GM21825 (cell line): ENCODE measurements around the gene CD99L2.

Experiments
- ATAC-seq: cut with Tn5 transposase; IDR thresholded peaks from one replicate; pipeline ENCODE4 v1.9.1; 2021; ENCODE audit warnings: mild to moderate bottlenecking, moderate library complexity; ENCODE audit not compliant: unreplicated experiment

CD99L2 gene

GRCh38 chrX:150898343-150899190 lies at the start of gene CD99L2:
Gene CD99L2, minus strand, starts transcription at chrX:150898668. Its CDS starts 80 bp downstream, at chrX:150898588.
- ATAC-seq: peak; percentile 91

DNA sequence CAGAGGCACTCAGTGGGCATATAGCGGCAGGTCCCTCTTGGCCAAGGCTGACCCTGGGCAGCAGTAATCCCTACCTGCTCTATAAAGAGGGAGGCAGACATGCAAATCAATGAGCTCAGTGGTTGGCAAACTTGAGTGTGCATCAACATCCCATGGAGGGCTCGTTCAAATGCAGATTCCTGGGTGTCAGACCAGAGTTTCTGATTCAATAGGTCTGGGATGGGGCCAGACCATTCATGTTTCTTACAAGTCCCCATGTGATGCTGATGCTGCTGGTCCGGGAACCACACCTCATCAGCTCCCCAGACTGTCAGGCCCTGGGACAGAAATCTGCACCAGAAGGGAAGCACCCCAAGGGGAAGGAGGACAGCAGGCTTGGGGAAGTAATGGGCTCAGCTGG lies 45.8 kb upstream of the CD99L2 start:
- no peak for ATAC-seq

DNA sequence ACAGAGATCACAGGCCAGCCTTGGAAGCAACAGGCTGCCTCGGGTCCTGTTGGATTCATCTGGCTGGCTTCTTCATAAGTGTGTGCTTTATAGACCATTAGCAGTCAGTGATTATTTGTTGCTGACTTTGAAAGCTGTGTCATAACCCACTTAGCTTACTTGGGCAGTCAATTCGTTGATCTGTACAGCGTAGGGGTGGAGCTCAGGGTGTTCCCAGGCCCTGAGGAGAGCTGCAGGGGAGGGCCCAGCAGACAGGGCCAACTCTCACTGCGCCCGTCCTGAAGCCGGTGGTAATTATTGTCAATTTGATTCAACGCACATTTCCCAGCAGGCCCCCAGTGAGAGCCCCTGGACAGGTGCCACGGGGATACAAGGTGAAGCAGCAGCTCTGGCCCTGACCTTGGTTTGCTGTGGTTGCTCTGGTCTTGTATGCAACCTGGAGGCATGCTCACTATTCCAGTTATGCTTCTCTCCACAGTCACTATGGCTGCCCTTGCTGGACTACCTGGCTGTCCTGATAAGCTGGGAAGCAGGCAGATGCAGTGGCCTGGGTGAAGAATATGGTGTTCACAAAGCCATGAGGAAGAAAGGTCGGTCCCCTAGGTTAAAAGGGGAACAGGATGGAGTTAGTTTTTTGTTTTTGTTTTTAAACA lies 44.6 kb upstream of the CD99L2 start:
- no peak for ATAC-seq

DNA sequence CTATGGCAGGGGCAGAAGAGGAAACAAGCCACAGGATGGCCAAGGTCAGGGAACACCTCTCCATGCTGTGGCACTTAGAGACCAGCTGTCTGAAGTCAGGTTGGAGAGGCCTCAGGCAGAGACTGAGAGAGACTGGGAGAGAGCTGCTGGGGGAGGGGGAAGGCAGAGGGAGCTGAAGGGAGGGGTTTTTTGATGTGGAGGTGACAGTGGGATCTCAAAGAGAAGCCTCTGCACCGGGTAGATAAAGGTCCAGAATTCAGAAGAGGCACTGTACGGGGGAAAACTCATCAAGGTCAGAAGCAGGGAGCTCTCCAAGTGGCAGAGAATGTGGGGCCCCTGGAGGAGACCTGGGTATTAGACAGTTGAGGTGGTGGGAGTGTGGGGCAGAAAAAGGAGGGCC lies 43.1 kb upstream of the CD99L2 start:
- no peak for ATAC-seq

DNA sequence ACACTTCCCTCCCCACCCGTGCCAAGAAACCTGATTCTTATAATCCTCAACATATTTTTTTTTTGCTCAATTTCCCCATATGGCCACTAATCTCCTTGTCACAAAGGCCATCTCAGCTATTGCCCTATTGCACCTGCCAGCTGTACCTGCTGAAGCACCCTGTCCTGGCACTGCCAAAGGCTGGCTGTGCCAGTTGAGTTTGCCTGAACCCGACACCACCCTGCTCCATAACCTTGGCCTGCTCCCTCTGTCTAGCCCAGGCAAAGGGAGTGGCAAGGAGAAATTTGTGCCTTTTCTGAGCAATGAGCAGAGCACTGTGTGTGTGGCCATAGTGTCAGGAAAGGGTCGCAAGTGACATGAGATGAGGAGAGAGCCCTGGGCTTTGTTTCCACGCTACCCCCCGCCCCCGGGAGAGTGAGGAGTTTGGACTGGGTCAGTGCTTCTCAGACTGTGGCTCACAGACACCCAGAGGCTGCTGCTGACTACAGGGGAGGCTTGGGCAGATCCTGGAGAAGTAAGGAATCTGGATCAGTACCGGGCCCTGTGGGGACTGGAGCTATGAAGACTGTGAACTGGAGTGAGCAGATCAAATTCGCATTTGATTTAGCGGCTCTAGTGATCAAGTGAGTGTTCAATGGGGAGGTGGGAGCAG lies 42.5 kb upstream of the CD99L2 start:
- ATAC-seq: no peak

DNA sequence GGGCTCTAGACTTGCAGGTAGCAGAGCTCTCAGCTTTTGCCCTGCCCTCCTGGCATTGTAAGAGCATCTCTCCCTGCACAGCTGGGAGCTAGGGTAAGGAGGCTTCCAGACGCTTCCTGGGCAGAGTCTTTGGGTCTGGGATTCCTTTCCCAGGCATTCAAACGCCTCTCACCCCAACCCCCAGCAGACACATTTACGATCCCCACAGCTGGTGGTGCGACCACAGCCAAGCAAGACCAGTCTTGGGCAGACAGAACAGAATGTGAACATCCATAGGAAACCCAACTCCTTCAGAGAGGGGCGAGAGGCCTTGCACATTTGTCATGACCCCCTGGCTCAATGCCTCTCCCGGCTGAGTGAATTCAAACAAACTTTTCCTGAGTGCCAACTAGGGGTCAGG lies 38.1 kb upstream of the CD99L2 start:
- ATAC-seq: no peak

GRCh38 chrX:150935467-150935866 lies 37.0 kb upstream of the CD99L2 start:
- no peak for ATAC-seq

- no peak for ATAC-seq
Measured at GRCh38 chrX:150934453-150934852, 36.0 kb upstream of the CD99L2 start.

GRCh38 chrX:150933945-150934350 lies 35.5 kb upstream of the CD99L2 start:
- no peak for ATAC-seq

GRCh38 chrX:150929058-150929457 lies 30.6 kb upstream of the CD99L2 start:
- ATAC-seq: no peak

DNA sequence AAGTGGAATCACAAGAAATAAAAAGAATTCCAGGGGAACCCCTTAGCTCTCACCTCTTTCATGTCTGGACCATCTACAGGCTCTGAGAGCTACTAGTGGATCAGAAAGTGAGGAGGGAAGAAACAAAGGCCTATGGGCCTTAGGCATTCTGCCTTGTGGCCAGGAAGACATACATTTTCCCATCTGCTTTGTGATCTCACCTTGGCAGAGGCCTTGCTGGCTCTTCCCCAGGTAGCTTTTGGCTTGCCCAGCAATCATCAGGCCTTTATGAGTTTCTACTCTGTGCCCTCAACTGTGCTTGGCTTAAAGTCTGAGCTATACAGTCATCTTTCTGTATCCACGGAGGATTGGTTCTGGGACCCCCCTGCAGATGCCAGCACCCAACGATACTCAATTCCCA lies 28.3 kb upstream of the CD99L2 start:
- no peak for ATAC-seq

DNA sequence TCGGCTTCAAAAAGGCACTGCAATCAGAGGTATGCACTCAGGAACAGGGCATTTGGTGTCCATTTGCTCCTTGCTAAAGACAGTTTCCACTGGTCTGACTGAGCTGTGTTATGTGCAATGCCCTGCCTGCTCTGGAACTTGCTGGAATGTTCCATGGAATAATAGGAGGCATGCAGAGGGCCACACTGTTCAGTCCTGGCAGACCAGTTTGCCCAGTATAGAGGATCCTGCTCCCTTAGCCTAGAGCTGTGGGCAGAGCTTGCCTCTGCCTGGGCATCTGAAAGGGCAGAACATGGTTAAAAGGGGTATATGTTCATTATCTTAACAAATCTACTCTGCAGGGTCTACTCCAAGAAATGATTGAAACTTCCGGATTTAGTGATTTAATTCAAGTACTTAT lies 27.8 kb upstream of the CD99L2 start:
- ATAC-seq: no peak

GRCh38 chrX:150919401-150919800 lies 20.9 kb upstream of the CD99L2 start:
- no peak for ATAC-seq

- no peak for ATAC-seq
Measured at GRCh38 chrX:150913511-150913910, 15.0 kb upstream of the CD99L2 start.

DNA sequence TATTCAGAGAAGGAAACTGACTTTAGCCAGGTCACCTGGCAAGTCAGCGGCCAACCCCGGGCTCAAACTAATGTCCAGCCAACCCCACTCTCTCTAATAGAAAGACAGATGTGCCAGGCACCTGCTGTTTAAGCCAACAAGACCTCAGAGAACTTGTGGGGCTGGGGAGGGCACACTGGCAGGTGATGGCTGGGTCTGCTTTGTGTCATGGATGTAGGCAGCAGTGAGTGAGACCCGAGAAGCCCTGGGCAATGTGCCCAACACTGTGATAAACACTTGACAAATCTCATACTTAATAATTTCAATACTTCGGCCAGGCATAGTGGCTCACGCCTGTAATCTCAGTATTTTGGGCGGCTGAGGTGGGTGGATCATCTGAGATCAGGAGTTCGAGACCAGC lies 9.0 kb upstream of the CD99L2 start:
- ATAC-seq: no peak

- ATAC-seq: no peak
Measured at GRCh38 chrX:150906694-150907093, 8.2 kb upstream of the CD99L2 start.

GRCh38 chrX:150905293-150905692 lies 6.8 kb upstream of the CD99L2 start:
- no peak for ATAC-seq

- ATAC-seq: no peak
Measured at GRCh38 chrX:150903110-150903508, 4.6 kb upstream of the CD99L2 start.

GRCh38 chrX:150902434-150903109 lies 4.1 kb upstream of the CD99L2 start:
- ATAC-seq: no peak

DNA sequence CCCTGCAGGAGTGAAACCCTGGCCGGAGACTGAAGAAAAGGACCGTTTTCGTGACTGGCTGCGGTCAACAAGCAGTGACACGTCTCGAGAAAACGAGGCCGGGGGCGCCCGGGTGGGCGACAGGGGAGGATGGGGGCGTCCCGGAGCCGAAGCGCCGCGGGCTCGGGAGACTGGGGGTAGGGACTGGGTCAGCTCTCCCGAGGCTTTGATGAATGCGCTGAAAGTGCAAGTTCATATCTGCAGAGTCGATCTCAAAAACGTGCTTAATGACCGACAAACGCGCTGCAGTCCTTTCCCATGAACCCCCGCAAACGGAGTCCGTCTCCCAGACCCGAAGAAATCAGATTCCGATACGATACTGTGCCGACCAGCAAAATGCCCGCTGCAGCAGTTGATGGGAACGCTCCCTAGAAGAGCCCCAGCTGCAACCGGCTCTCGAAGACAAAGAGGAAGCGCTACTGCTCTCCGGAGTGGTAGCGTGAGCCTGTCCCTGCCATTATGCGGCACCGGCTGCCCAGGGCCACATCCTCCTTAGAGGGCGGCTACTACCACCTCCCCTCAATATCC lies 806 bp upstream of the CD99L2 start:
- ATAC-seq: peak; percentile 60
